NCI-H82 treated with DMSO at 0.1 percent for 48 hours (cell line): ENCODE data around the gene SLC38A11.
"Not testable (repeated sequence)": the region's sequence is repeated elsewhere in the genome, so short reads cannot be mapped to it uniquely, and the experiment has no call there.

Source experiments
- DNase-seq: peaks from one replicate; lab custom pipeline; 2025; ENCODE audit not compliant: unreplicated experiment; lab: John Stamatoyannopoulos, UW

SLC38A11 gene

GRCh38 chr2:164881524-164881923, 73.8 kb downstream of the SLC38A11 start:
- no peak for DNase-seq

- no peak for DNase-seq
These were observed 75.3 kb downstream of the SLC38A11 start for GRCh38 chr2:164879901-164880535.

DNA sequence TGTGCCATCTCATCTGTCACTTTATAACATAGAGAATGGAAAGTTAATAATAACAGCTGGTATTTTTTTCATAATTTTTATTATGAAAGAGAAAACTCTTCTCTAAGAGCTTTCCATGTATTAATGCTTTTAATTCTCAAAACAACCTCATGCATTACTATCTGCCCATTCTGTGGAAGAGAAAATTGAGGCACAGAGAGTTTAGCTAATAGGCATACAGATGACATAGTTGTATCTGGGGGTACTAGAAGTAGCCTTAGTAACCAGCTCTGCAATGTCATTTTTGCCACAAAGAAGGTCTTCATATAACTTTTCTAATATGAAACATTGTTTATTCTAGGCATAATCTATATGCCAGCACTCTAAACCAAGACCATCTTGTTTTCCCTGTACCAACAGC, 77.4 kb downstream of the SLC38A11 start:
- no peak for DNase-seq

- DNase-seq = no peak
These were observed 78.2 kb downstream of the SLC38A11 start for GRCh38 chr2:164877169-164877568.

- no peak for DNase-seq
These were observed 79.8 kb downstream of the SLC38A11 start for GRCh38 chr2:164875334-164876205.

DNA sequence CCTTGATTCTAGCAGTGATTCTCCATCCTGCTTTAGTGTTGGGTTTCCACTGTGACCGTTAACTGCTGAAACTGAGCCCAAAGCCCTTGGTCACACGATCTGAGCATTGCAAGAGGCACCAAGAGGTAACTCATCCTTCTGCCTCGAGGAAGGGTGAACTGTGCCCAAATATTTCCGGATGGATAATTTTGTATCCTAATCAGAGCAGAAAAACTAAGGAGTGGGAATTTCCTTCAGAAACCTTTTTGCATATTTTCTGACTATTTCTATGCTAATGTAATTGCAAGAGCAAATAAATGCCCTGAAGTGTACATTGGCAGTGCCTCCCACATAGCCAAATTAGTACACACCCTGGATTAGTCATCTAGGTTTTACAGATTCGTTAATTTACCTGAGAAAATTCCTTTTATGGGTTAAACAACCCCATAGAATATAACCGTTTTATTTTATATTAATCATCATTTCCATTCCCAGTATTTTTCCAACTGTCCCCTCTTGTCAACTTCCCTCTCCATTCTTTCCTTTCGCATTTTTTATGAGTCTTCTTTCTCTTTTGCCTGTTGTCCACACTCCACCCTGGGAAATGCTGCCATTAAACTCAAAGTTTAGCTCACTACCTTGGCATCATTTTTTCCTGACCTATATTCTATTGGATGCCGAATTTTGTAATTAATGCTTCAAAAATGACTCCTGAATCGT, 82.0 kb downstream of the SLC38A11 start:
- no peak for DNase-seq

GRCh38 chr2:164871404-164871803, 83.9 kb downstream of the SLC38A11 start:
- DNase-seq = no peak

GRCh38 chr2:164869420-164869772, 85.9 kb downstream of the SLC38A11 start:
- DNase-seq = no peak

GRCh38 chr2:164868563-164869419, 86.5 kb downstream of the SLC38A11 start:
- no peak for DNase-seq

- no peak for DNase-seq
These were observed 87.4 kb downstream of the SLC38A11 start for GRCh38 chr2:164867779-164868397.

GRCh38 chr2:164866381-164866780, 88.9 kb downstream of the SLC38A11 start:
- DNase-seq = not testable (repeated sequence)

- DNase-seq = no peak
These were observed 94.7 kb downstream of the SLC38A11 start for GRCh38 chr2:164860694-164861042.

- DNase-seq = not testable (repeated sequence)
These were observed 95.2 kb downstream of the SLC38A11 start for GRCh38 chr2:164859906-164860693.

DNA sequence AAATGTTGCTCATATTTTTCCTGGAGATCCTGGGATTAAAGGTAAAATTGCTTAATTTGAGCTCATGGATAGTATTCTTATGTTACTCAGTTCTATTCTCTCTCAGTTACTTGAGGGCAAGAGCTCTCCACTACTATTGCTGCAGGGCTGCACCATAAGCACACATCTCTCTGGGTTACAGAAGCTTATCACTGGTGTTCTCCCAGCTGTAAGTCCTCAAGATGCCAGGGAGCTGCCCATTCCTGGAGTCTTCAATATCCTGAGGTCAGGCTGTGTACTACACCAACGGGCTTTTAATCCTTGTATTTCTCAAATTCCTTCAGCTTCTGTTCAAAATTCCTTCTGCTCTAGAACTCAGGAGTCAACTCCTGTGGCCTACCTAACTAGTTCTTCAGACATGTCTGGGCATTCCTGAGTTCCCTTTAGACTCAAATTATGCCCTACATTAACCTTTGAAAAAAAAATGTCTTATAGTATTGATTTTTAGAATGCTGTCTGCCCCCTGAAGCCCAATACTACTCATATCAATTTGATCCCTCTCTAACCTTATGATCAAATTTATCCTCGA, 96.0 kb downstream of the SLC38A11 start:
- no peak for DNase-seq

GRCh38 chr2:164852086-164852485, 103.2 kb downstream of the SLC38A11 start:
- no peak for DNase-seq

DNA sequence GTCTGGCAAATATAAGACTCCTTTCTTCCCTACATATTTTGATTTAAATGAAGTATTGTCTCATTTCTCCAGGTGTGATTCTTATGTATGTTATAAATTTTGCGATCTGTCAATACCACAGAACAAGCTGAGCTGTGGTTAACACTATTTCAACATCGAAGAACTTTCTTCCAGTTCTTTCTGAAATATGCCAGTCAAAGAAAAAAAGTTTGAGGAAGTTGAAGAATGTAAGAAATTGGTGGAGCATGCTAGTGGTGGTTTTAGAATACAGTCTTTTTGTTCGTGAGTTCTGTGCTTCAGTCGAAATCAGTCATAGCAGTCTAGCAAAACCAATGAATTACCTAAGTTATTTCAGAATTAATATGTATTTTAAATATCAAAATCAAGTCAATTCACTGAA, 105.1 kb downstream of the SLC38A11 start:
- DNase-seq = no peak

DNA sequence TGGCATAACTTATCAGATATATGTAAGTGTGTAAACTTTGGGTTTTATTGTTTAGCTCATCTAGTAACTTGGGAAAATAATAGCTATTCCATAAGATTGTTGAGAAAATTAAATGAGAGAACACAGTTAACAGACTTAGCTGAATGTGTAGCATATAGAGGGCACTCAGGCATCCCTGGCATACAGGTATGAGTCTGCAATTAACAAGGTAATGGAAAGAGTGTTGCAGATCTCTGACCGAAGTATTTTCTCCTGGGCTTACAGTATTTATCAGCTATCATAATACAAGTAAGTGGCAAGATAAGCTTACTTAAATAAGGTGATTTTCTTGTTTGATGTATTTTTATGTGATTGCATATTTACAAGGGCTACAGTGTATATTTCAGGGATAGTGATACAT, 105.8 kb downstream of the SLC38A11 start:
- no peak for DNase-seq

DNA sequence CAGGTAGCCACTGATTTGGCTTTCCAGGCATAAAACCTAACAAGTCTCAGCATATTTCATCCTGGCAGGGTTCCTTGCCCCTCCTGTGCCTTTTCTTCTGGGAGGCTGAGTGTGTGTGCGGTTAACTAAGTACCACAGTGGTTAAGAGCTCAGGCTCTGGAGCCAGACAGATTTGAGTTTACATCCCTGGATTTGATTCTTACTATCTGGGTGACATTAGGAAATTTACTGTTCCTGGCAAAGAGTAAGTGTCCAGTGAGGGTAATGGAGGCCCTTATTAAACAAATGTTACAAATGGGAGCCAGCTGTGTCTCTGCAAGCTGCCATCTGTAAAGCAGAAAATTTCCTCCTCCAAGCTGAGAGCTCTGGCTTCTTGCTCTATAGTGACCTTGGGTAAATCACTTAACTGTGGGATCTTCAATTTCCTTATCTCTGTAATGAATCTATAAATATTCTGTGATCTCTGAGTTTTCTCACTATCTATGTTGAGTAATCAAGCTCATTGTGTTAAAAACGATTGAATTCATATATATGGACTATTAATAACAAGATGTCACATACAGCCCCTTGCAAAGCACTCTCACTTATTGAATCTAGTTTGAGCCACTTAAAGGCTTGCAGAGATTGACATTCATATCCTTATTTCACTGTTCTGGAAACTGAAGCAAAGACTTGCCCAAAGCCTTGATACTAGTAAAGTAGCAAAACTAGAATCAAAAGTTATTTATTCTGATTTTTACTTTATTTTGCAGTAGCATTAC, 107.2 kb downstream of the SLC38A11 start:
- peak; percentile 69 for DNase-seq

GRCh38 chr2:164847291-164847690, 108.0 kb downstream of the SLC38A11 start:
- no peak for DNase-seq
